Activated B cell treated with CpG ODN at 0.5 μM for 24 hours (primary cell): Measurements from ENCODE around the gene ZNF804B. TPM values are rescaled to one million over a fixed set of nuclear protein-coding genes. Genes with fewer than 3 reads are reported as not detected.

Source experiments
- ATAC-seq: fragments of 200-7000 bp; cut with Tn5 transposase; one replicate; pipeline ENCODE4 v1.10.0; 2021; ENCODE audit warnings: low read depth, mild to moderate bottlenecking, moderate library complexity
- CTCF ChIA-PET: fragments of 350-600 bp; sonication (Branson Sonifier 250); formaldehyde crosslinking; loops from one replicate; lab custom pipeline; 2021; ENCODE audit warnings: antibody characterized with exemption; lab: Charles Lee
- POLR2A ChIA-PET: fragments of 350-600 bp; sonication (Branson Sonifier 250); formaldehyde crosslinking; loops from one replicate; lab custom pipeline; 2021; ENCODE audit warnings: antibody characterized with exemption; lab: Charles Lee
- DNase-seq: peaks from one replicate; pipeline ENCODE4 v3.0.0; 2022
- H3K27ac Mint-ChIP-seq: one replicate; pipeline ENCODE4 v1.8.0; 2020; ENCODE audit warnings: mixed read lengths
- H3K27me3 Mint-ChIP-seq: one replicate; pipeline ENCODE4 v1.8.0; 2021; ENCODE audit warnings: mixed read lengths
- H3K36me3 Mint-ChIP-seq: one replicate; pipeline ENCODE4 v1.8.0; 2021; ENCODE audit warnings: low read depth, mixed read lengths
- H3K4me1 Mint-ChIP-seq: one replicate; pipeline ENCODE4 v1.8.0; 2021; ENCODE audit warnings: mixed read lengths
- H3K4me3 Mint-ChIP-seq: one replicate; pipeline ENCODE4 v1.8.0; 2020; ENCODE audit warnings: mild to moderate bottlenecking, mixed read lengths
- H3K9me3 Mint-ChIP-seq: one replicate; pipeline ENCODE4 v1.8.0; 2020; ENCODE audit warnings: mixed read lengths
- intact Hi-C: fragments of 100-400 bp; cut with micrococcal nuclease; formaldehyde crosslinking; loops from one replicate; pipeline ENCODE4 v1.15.1; 2024
- total RNA-seq: library from RNA; stranded (reverse); gene quantifications from 2 replicates; pipeline ENCODE4 v1.2.3, GENCODE V29; 2022
- TF ChIP-seq, protein P1 (sequence below): fragments of 200-600 bp; IDR thresholded peaks from one replicate; pipeline ENCODE4 v1.8.0; 2022; ENCODE audit warnings: antibody characterized with exemption, mild to moderate bottlenecking

Gene ZNF804B
- total RNA-seq, 1 donor from 2014 or later, result not detected

DNA sequence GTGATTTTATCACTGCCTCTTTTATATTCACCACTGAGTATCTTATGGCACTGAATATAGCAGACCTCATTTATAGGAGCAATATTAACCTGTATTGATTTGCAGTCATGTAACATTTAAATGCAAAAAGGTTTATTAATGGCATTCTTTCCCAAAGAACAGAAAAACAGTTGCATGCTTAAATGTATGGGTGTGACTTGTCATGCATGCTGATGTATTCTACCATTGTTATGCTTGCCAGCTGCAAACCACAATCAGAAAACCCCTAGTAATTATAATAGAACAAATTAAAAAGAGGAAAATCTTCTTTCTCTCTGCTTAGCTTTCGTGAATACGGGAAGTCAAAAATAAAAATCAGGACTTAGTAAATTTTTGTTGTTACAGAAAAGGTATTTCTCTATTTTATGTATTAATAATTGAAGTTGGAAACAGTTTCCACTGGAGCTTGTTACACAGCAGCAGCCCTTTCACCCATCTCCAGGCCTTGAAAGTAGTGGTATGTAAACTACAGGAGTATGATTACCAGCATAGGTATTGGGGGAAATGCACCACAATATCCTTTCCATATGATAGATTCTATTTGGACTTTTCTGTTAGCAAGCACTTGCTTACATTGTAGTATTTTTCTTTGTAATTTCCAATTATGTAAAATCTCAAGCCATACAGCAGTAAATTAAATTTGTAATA is 183.5 kb downstream of the ZNF804B start:
- ChIA-PET POLR2A (no interaction called here), CTCF (no interaction called here)
- Mint-ChIP-seq H3K36me3 (no peaks in the 10 kb centered on the region), H3K4me1 (no peaks in the 10 kb centered on the region), H3K4me3 (no peak overlapping the region), H3K27ac (no peak overlapping the region), H3K9me3 (peaks cover 7% of the 10 kb centered on the region), H3K27me3 (no peaks in the 10 kb centered on the region)
- TF ChIP-seq, protein P1, sequence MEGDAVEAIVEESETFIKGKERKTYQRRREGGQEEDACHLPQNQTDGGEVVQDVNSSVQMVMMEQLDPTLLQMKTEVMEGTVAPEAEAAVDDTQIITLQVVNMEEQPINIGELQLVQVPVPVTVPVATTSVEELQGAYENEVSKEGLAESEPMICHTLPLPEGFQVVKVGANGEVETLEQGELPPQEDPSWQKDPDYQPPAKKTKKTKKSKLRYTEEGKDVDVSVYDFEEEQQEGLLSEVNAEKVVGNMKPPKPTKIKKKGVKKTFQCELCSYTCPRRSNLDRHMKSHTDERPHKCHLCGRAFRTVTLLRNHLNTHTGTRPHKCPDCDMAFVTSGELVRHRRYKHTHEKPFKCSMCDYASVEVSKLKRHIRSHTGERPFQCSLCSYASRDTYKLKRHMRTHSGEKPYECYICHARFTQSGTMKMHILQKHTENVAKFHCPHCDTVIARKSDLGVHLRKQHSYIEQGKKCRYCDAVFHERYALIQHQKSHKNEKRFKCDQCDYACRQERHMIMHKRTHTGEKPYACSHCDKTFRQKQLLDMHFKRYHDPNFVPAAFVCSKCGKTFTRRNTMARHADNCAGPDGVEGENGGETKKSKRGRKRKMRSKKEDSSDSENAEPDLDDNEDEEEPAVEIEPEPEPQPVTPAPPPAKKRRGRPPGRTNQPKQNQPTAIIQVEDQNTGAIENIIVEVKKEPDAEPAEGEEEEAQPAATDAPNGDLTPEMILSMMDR, result no peak
- ATAC-seq, result no peak
- no peak for DNase-seq
- intact Hi-C loops, result no loop called here

DNA sequence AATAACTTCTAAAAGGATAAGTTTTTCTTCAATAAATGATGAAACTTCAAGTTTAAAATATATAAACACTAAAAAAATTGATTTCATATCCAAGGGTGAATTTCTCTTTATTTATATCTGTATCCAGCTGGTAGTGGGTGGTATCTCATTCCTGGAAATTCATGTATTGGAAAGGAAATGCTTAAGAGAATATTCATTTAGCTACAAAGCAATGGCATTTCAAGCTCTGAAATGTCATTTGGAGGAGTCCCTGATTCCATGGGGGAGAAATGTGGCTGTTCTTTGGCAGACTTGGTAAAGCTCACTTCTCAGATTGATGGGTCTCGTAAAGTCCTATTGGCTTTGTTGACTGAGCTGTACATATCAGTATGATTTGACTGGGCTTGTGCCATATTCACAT is 192.3 kb downstream of the ZNF804B start:
- ATAC-seq (no peak), DNase-seq (no peak)
- POLR2A ChIA-PET, result no interaction called here
- CTCF ChIA-PET, result no interaction called here
- TF ChIP-seq, protein P1, result no peak
- H3K36me3 Mint-ChIP-seq, result no peaks in the 10 kb centered on the region
- no peak overlapping the region for H3K4me3 Mint-ChIP-seq
- no peaks in the 10 kb centered on the region for H3K4me1 Mint-ChIP-seq
- intact Hi-C loops, result no loop called here
- H3K27me3 Mint-ChIP-seq, result no peaks in the 10 kb centered on the region
- H3K9me3 Mint-ChIP-seq, result peaks cover 4% of the 10 kb centered on the region
- no peak overlapping the region for H3K27ac Mint-ChIP-seq

DNA sequence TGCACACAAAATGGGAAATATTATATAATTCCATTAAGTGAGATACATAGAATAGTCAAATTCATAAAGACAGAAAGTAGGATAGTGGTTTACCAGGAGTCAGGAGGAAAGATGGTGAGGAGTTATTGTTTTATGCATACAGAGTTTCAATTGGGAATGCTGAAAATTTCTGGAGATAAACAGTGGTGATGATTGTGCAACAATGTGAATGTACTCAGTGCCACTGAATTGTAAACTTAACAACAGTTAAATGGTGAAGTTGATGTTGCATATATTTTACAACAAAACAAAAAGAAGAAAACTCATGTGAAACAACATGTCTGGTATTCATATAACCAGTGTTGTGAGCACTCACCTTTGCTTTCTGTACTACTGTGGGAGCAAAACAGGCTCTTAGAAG is 204.9 kb downstream of the ZNF804B start:
- TF ChIP-seq, protein P1, result no peak
- H3K27me3 Mint-ChIP-seq, result no peaks in the 10 kb centered on the region
- intact Hi-C loops, result no loop called here
- H3K9me3 Mint-ChIP-seq, result peaks cover 4% of the 10 kb centered on the region
- no peaks in the 10 kb centered on the region for H3K36me3 Mint-ChIP-seq
- POLR2A ChIA-PET, result no interaction called here
- H3K27ac Mint-ChIP-seq, result no peak overlapping the region
- CTCF ChIA-PET, result no interaction called here
- ATAC-seq (no peak), DNase-seq (no peak)
- H3K4me3 Mint-ChIP-seq, result no peak overlapping the region
- no peaks in the 10 kb centered on the region for H3K4me1 Mint-ChIP-seq

DNA sequence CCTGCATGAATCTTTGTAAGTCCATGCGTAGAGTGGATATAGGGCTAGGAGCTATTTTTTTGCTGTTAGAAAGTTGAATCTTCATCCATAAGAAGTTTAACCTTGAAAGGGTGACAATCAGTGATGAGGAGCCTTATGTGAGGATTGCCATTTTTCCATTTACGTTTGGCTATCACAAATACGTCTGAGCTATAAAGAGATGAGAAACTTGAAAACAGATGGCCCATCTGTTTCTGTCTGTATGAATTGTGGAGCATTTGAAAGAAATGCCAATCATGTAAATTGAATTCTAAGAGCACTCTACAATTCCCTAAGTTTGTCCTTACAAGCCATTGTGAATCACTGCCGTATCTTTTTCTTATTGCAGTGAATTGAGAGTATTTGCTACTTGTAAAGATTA is 205.9 kb downstream of the ZNF804B start:
- H3K27ac Mint-ChIP-seq, result no peak overlapping the region
- H3K36me3 Mint-ChIP-seq, result no peaks in the 10 kb centered on the region
- H3K4me1 Mint-ChIP-seq, result no peaks in the 10 kb centered on the region

DNA sequence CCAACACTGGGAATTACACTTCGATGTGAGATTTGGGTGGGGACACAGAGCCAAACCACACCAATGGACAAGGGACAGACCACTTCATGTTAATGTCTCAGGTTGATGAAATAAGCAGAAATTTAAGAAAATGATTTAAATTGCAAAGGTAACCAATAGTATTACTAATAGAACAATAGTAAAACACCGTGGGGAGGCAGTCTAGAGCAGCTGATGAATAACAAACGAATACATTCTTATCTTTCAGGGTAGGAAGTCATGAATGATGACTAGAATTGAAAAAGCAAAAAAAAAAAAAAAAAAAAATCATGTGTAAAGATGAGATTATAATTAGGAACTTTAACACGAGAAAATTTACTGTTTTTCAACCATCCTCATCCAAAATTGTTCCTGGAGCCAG is 207.9 kb downstream of the ZNF804B start:
- Mint-ChIP-seq H3K27me3 (no peaks in the 10 kb centered on the region), H3K27ac (no peak overlapping the region), H3K9me3 (peaks cover 4% of the 10 kb centered on the region), H3K4me3 (no peak overlapping the region), H3K4me1 (no peaks in the 10 kb centered on the region), H3K36me3 (no peaks in the 10 kb centered on the region)
- intact Hi-C loops, result no loop called here
- CTCF ChIA-PET, result no interaction called here
- ATAC-seq (no peak), DNase-seq (no peak)
- POLR2A ChIA-PET, result no interaction called here
- TF ChIP-seq, protein P1, result no peak

More for the DNA sequence above, 205.9 kb downstream of the ZNF804B start:
- intact Hi-C loops, result no loop called here
- ChIA-PET POLR2A (no interaction called here), CTCF (no interaction called here)
- peaks cover 4% of the 10 kb centered on the region for H3K9me3 Mint-ChIP-seq
- DNase-seq (no peak), ATAC-seq (no peak)
- no peaks in the 10 kb centered on the region for H3K27me3 Mint-ChIP-seq
- TF ChIP-seq, protein P1, result no peak
- no peak overlapping the region for H3K4me3 Mint-ChIP-seq
